SIG-M5 (cell line): ENCODE measurements around the gene AKR1A1.

Experiments used
- DNase-seq: peaks from one replicate; lab custom pipeline; 2025; lab: John Stamatoyannopoulos, UW

AKR1A1 gene

DNA sequence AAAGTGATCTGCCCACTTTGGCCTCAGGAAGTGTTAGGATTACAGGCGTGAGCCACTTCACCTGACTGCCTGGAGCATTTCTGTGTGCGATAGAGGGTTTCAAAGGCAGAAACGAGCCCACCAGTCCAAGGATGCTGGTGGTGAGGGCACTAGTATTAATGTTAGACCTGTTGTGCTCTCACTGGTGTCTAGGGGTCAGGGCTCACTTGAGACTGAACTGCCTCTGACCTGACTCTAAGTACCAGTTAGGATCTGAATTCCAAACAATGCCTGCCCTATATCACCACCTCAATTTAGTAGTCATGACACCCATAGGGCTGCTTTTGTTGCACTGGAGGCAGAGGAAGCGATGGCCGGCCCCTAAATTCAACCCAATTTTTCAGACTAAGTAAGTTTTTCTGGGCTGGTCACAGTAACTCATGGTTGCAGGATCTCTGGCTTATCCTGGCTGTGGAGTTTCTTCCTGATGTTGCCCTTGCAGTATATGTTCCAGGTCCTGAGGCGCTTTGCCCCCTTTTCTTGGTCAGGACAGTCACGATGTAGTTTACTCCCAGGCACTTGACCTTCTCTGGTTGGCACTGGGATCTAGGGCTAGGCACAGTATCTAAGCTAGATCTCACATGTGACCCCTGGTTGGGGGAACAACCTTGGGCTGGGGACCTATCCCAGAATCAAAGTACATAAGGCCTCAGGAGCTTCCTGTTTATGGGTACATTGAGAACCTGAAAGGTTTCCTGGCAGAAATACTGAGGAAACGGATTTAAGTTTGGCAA lies 68.7 kb downstream of the AKR1A1 start:
- no peak for DNase-seq
